ENCODE results near the gene HCK. TPM values are rescaled to one million over a fixed set of nuclear protein-coding genes. Genes with fewer than 3 reads are reported as not detected.
A peak's percentile ranks its signal among the peaks of the same experiment; 100 is the strongest.

Gene HCK
- total RNA-seq, 1 experiment from 2014 or later = 0.17 TPM

DNA sequence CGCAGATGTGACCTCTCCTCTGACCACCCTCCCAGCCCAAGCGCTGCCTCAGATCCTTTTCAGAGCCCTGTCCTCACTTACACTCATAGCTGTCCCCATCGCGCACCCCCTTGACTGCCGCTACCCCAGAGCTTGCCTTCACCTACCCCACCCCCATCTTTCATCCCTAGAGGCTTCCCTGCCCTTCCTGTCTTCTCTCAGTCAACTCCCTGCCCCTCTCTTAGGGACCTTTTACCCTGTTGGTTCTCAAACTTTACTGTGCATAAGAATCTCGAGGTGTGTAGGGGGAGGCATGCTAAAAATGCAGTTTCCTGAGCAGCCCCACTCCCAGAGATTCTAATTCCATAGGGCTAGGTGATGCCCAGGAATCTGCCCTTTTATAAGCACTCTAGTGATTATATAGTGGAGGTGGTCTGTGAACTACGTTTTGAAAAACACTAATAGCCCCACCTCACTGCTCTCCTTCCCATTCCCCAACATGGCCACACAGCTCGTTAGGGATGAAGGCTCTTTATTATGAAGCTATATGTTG is 58.2 kb downstream of the HCK start:
- intact Hi-C loops (cut with micrococcal nuclease) = no loop called here
- ChIA-PET RAD21 (ENCODE audit: low non-redundant PET in 1 of 2, low total read pairs in 2 of 2, uncharacterized antibody in 2 of 2, unreplicated experiment in 2 of 2) (no interaction called here), POLR2A (no interaction called here), CTCF (interaction anchor here (0.6 kb wide), 1 partner anchor 257 kb away, joined by 3 read pairs; no protein-coding TSS in a partner anchor)
- Histone ChIP-seq H3K4me3 (replicated peaks in 1 of 2; ENCODE audit: low read depth in 1 of 2, low read length in 2 of 2) (peak overlapping the region; percentile 90 to 97), H3K27ac (ENCODE audit: low read depth, low read length) (peak overlapping the region; percentile 98), H2AFZ (ENCODE audit: low read depth, low read length, poor library complexity, severe bottlenecking) (no peak overlapping the region), H3K9me3 (ENCODE audit: control insufficient read depth in 1 of 2, insufficient read depth in 1 of 2, low read depth in 1 of 2, low read length in 2 of 2) (no peaks in the 10 kb centered on the region), H3K9ac (ENCODE audit: low read length) (peak overlapping the region; percentile 95), H3K36me3 (ENCODE audit: control insufficient read depth in 1 of 2, insufficient read depth in 2 of 2, low read length in 2 of 2) (peaks cover 6 to 8% of the 10 kb centered on the region in 2 experiments; a peak in 2 of 4 replicates), H3K27me3 (ENCODE audit: insufficient read depth, low read length) (no peaks in the 10 kb centered on the region), H3K9me2 (ENCODE audit: insufficient read depth) (no peaks in the 10 kb centered on the region), H3K4me1 (ENCODE audit: control insufficient read depth in 1 of 2, insufficient read depth in 2 of 2, low read length in 2 of 2) (peaks cover 6 to 17% of the 10 kb centered on the region in 2 experiments), H3K79me2 (ENCODE audit: insufficient read depth, low read length) (peaks cover 57% of the 10 kb centered on the region), H3K4me2 (ENCODE audit: low read length) (peak overlapping the region; percentile 86), H4K20me1 (ENCODE audit: insufficient read depth) (peaks cover 6% of the 10 kb centered on the region; the same call in 1 of the 2 replicates)
- ATAC-seq = no peak
- no TSS peak for BruUV-seq (replicated peaks)
- no peak for DNase-seq (ENCODE audit: low read depth, low spot score)
- TF ChIP-seq, protein P1, sequence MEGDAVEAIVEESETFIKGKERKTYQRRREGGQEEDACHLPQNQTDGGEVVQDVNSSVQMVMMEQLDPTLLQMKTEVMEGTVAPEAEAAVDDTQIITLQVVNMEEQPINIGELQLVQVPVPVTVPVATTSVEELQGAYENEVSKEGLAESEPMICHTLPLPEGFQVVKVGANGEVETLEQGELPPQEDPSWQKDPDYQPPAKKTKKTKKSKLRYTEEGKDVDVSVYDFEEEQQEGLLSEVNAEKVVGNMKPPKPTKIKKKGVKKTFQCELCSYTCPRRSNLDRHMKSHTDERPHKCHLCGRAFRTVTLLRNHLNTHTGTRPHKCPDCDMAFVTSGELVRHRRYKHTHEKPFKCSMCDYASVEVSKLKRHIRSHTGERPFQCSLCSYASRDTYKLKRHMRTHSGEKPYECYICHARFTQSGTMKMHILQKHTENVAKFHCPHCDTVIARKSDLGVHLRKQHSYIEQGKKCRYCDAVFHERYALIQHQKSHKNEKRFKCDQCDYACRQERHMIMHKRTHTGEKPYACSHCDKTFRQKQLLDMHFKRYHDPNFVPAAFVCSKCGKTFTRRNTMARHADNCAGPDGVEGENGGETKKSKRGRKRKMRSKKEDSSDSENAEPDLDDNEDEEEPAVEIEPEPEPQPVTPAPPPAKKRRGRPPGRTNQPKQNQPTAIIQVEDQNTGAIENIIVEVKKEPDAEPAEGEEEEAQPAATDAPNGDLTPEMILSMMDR (IDR thresholded peaks at IDR 0.05 in 2 of 3, conservative IDR thresholded peaks at IDR 0.05 in 1 of 3; ENCODE audit: borderline replicate concordance in 1 of 3, insufficient read depth in 1 of 3, low read depth in 2 of 3, low read length in 2 of 3) = no peak
- TF ChIP-seq POLR2AphosphoS5 (IDR thresholded peaks at IDR 0.05; ENCODE audit: low read depth, low read length) (no peak), TCF7L2 (IDR thresholded peaks at IDR 0.05; ENCODE audit: borderline replicate concordance, extremely low read depth, insufficient read depth, insufficient read length) (no peak), RAD21 (IDR thresholded peaks at IDR 0.05; ENCODE audit: low read depth) (no peak), SIN3A (IDR thresholded peaks at IDR 0.05; ENCODE audit: low read depth) (no peak), CEBPB (IDR thresholded peaks at IDR 0.05; ENCODE audit: low read depth) (no peak), SP1 (IDR thresholded peaks at IDR 0.05; ENCODE audit: low read depth) (no peak)
- TF ChIP-seq, protein P2, sequence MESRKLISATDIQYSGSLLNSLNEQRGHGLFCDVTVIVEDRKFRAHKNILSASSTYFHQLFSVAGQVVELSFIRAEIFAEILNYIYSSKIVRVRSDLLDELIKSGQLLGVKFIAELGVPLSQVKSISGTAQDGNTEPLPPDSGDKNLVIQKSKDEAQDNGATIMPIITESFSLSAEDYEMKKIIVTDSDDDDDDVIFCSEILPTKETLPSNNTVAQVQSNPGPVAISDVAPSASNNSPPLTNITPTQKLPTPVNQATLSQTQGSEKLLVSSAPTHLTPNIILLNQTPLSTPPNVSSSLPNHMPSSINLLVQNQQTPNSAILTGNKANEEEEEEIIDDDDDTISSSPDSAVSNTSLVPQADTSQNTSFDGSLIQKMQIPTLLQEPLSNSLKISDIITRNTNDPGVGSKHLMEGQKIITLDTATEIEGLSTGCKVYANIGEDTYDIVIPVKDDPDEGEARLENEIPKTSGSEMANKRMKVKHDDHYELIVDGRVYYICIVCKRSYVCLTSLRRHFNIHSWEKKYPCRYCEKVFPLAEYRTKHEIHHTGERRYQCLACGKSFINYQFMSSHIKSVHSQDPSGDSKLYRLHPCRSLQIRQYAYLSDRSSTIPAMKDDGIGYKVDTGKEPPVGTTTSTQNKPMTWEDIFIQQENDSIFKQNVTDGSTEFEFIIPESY (IDR thresholded peaks at IDR 0.05; ENCODE audit: extremely low read depth, insufficient replicate concordance, low read length) = no peak
- TF ChIP-seq, protein P3, sequence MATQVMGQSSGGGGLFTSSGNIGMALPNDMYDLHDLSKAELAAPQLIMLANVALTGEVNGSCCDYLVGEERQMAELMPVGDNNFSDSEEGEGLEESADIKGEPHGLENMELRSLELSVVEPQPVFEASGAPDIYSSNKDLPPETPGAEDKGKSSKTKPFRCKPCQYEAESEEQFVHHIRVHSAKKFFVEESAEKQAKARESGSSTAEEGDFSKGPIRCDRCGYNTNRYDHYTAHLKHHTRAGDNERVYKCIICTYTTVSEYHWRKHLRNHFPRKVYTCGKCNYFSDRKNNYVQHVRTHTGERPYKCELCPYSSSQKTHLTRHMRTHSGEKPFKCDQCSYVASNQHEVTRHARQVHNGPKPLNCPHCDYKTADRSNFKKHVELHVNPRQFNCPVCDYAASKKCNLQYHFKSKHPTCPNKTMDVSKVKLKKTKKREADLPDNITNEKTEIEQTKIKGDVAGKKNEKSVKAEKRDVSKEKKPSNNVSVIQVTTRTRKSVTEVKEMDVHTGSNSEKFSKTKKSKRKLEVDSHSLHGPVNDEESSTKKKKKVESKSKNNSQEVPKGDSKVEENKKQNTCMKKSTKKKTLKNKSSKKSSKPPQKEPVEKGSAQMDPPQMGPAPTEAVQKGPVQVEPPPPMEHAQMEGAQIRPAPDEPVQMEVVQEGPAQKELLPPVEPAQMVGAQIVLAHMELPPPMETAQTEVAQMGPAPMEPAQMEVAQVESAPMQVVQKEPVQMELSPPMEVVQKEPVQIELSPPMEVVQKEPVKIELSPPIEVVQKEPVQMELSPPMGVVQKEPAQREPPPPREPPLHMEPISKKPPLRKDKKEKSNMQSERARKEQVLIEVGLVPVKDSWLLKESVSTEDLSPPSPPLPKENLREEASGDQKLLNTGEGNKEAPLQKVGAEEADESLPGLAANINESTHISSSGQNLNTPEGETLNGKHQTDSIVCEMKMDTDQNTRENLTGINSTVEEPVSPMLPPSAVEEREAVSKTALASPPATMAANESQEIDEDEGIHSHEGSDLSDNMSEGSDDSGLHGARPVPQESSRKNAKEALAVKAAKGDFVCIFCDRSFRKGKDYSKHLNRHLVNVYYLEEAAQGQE (IDR thresholded peaks at IDR 0.05; ENCODE audit: low read depth) = no peak
